PFSK-1 (cell line): ENCODE data around the gene KIAA0232.

Experiments used
- POLR2AphosphoS5 ChIP-seq: IDR thresholded peaks from 2 replicates; pipeline ENCODE4 v1.6.1; 2012; ENCODE audit warnings: low read depth, mild to moderate bottlenecking, control low read depth, low read length, moderate library complexity
- REST ChIP-seq, 2 experiments: IDR thresholded peaks; 2 replicates each; pipeline versions ENCODE4 v1.6.1 to v1.8.0; 2011 to 2012; ENCODE audit warnings: low read depth in 2 of 2, low read length in 2 of 2, control low read depth in 1 of 2, inconsistent platforms in 1 of 2, mild to moderate bottlenecking in 1 of 2, moderate library complexity in 1 of 2; ENCODE audit not compliant: insufficient read depth in 1 of 2
- TAF1 ChIP-seq: IDR thresholded peaks from 2 replicates; pipeline ENCODE4 v1.6.1; 2012; ENCODE audit warnings: low read length, control low read depth, borderline replicate concordance; ENCODE audit not compliant: insufficient read depth

GRCh38 chr4:6772223-6772928, 10.2 kb upstream of the KIAA0232 start:
- TF ChIP-seq REST (IDR thresholded peaks at IDR 0.05; ENCODE audit: insufficient read depth in 1 of 2, low read depth in 2 of 2, low read length in 2 of 2) (no peak), POLR2AphosphoS5 (no peak), TAF1 (no peak)
